ENCODE results near the gene SERPINH1.

DNA sequence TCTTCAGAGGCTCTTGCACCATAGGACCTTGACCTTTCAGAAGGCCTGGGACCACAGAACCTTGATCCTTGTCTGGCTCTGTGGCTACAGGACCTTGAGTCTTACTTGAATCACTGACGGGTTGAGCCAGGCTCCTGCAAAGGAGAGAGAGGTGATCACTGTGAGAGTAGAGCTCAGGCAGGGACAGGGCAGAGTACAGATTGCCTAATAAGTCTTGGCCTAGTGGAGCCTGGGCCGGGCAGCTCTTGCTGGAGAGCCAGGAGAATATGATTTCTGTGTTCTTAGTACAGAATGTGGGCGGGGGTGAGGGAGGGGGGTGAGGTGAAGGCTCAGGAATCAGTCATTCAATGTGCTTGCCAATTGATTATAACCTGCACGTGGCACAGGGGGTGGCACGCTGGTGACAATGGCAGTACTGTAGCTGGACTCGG lies 26.0 kb downstream of the SERPINH1 start:
- TF ChIP-seq, protein P1, sequence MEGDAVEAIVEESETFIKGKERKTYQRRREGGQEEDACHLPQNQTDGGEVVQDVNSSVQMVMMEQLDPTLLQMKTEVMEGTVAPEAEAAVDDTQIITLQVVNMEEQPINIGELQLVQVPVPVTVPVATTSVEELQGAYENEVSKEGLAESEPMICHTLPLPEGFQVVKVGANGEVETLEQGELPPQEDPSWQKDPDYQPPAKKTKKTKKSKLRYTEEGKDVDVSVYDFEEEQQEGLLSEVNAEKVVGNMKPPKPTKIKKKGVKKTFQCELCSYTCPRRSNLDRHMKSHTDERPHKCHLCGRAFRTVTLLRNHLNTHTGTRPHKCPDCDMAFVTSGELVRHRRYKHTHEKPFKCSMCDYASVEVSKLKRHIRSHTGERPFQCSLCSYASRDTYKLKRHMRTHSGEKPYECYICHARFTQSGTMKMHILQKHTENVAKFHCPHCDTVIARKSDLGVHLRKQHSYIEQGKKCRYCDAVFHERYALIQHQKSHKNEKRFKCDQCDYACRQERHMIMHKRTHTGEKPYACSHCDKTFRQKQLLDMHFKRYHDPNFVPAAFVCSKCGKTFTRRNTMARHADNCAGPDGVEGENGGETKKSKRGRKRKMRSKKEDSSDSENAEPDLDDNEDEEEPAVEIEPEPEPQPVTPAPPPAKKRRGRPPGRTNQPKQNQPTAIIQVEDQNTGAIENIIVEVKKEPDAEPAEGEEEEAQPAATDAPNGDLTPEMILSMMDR (IDR thresholded peaks at IDR 0.05; ENCODE audit: extremely low read depth in 1 of 2, insufficient read depth in 1 of 2, low read depth in 1 of 2, low read length in 2 of 2) = no peak
- TF ChIP-seq POLR2A (IDR thresholded peaks at IDR 0.05; ENCODE audit: low read depth, low read length) (no peak), POLR2AphosphoS5 (IDR thresholded peaks at IDR 0.05; ENCODE audit: insufficient read depth, low read depth, low read length) (no peak), EZH2 (IDR thresholded peaks at IDR 0.05; ENCODE audit: borderline replicate concordance, low read depth, low read length, severe bottlenecking) (no peak), FOS (IDR thresholded peaks at IDR 0.05; ENCODE audit: borderline replicate concordance, insufficient read depth, low read length) (no peak), GATA2 (IDR thresholded peaks at IDR 0.05; ENCODE audit: insufficient read depth, insufficient read length, low read depth, low read length) (no peak)
- TF ChIP-seq, protein P2, sequence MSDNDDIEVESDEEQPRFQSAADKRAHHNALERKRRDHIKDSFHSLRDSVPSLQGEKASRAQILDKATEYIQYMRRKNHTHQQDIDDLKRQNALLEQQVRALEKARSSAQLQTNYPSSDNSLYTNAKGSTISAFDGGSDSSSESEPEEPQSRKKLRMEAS (IDR thresholded peaks at IDR 0.05; ENCODE audit: insufficient read depth, insufficient read length) = no peak
